Measurements from ENCODE around the gene LPIN3.

GRCh38 chr20:41334036-41334435, 6.6 kb upstream of the LPIN3 start:
- TF ChIP-seq EP300 (IDR thresholded peaks at IDR 0.05; ENCODE audit: borderline replicate concordance in 1 of 2, low read depth in 2 of 2, low read length in 2 of 2) (no peak), RAD21 (IDR thresholded peaks at IDR 0.05 in 1 of 2, conservative IDR thresholded peaks at IDR 0.05 in 1 of 2; ENCODE audit: low read depth in 2 of 2, low read length in 2 of 2) (no peak), SUZ12 (IDR thresholded peaks at IDR 0.05; ENCODE audit: low read length) (no peak), YY1 (IDR thresholded peaks at IDR 0.05; ENCODE audit: low read depth, low read length) (no peak)
- TF ChIP-seq, protein P1, sequence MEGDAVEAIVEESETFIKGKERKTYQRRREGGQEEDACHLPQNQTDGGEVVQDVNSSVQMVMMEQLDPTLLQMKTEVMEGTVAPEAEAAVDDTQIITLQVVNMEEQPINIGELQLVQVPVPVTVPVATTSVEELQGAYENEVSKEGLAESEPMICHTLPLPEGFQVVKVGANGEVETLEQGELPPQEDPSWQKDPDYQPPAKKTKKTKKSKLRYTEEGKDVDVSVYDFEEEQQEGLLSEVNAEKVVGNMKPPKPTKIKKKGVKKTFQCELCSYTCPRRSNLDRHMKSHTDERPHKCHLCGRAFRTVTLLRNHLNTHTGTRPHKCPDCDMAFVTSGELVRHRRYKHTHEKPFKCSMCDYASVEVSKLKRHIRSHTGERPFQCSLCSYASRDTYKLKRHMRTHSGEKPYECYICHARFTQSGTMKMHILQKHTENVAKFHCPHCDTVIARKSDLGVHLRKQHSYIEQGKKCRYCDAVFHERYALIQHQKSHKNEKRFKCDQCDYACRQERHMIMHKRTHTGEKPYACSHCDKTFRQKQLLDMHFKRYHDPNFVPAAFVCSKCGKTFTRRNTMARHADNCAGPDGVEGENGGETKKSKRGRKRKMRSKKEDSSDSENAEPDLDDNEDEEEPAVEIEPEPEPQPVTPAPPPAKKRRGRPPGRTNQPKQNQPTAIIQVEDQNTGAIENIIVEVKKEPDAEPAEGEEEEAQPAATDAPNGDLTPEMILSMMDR (IDR thresholded peaks at IDR 0.05; ENCODE audit: control extremely low read depth in 1 of 3, insufficient read depth in 1 of 3, low read depth in 1 of 3, low read length in 3 of 3) = no peak

Data from H1 (cell line).